Measurements from ENCODE around the gene GFRA4. TPM values are rescaled to one million over a fixed set of nuclear protein-coding genes. Genes with fewer than 3 reads are reported as not detected.

GFRA4 gene
- total RNA-seq, 1 donor from 2014 or later = not detected

GRCh38 chr20:3653921-3654320 is 9.3 kb downstream of the GFRA4 start:
- no peak for DNase-seq (ENCODE audit: low spot score)

- DNase-seq (ENCODE audit: low spot score) = no peak
Observed at GRCh38 chr20:3652676-3653596, 10.3 kb downstream of the GFRA4 start.

- no peak for DNase-seq (ENCODE audit: low spot score)
Observed at GRCh38 chr20:3652221-3652620, 11.0 kb downstream of the GFRA4 start.

- DNase-seq (ENCODE audit: low spot score) = no peak
Observed at GRCh38 chr20:3651204-3651962, 11.8 kb downstream of the GFRA4 start.

GRCh38 chr20:3648951-3649350 is 14.2 kb downstream of the GFRA4 start:
- no peak for DNase-seq (ENCODE audit: low spot score)

- no peak for DNase-seq (ENCODE audit: low spot score)
Observed at GRCh38 chr20:3647473-3647872, 15.7 kb downstream of the GFRA4 start.

- DNase-seq (ENCODE audit: low spot score) = no peak
Observed at GRCh38 chr20:3646651-3647050, 16.5 kb downstream of the GFRA4 start.

GRCh38 chr20:3646067-3646440 is 17.1 kb downstream of the GFRA4 start:
- DNase-seq (ENCODE audit: low spot score) = no peak

GRCh38 chr20:3645309-3646066 is 17.7 kb downstream of the GFRA4 start:
- DNase-seq (ENCODE audit: low spot score) = no peak

GRCh38 chr20:3640259-3640658 is 22.9 kb downstream of the GFRA4 start:
- no peak for DNase-seq (ENCODE audit: low spot score)

- no peak for DNase-seq (ENCODE audit: low spot score)
Observed at GRCh38 chr20:3635346-3635745, 27.9 kb downstream of the GFRA4 start.

- no peak for DNase-seq (ENCODE audit: low spot score)
Observed at GRCh38 chr20:3633913-3634478, 29.2 kb downstream of the GFRA4 start.

GRCh38 chr20:3632311-3633004 is 30.7 kb downstream of the GFRA4 start:
- no peak for DNase-seq (ENCODE audit: low spot score)

GRCh38 chr20:3631534-3631933 is 31.7 kb downstream of the GFRA4 start:
- DNase-seq (ENCODE audit: low spot score) = no peak

- no peak for DNase-seq (ENCODE audit: low spot score)
Observed at GRCh38 chr20:3630429-3630828, 32.8 kb downstream of the GFRA4 start.

GRCh38 chr20:3629893-3630292 is 33.3 kb downstream of the GFRA4 start:
- no peak for DNase-seq (ENCODE audit: low spot score)

GRCh38 chr20:3628502-3629314 is 34.5 kb downstream of the GFRA4 start:
- no peak for DNase-seq (ENCODE audit: low spot score)

- DNase-seq (ENCODE audit: low spot score) = no peak
Observed at GRCh38 chr20:3627476-3627875, 35.7 kb downstream of the GFRA4 start.

- no peak for DNase-seq (ENCODE audit: low spot score)
Observed at GRCh38 chr20:3622406-3622805, 40.8 kb downstream of the GFRA4 start.

GRCh38 chr20:3621111-3621510 is 42.1 kb downstream of the GFRA4 start:
- no peak for DNase-seq (ENCODE audit: low spot score)
